ENCODE measurements around the gene LMO2.
"Not testable (repeated sequence)": the region's sequence is repeated elsewhere in the genome, so short reads cannot be mapped to it uniquely, and the experiment has no call there.

Gene LMO2

GRCh38 chr11:33844236-33844635 is 47.6 kb downstream of the LMO2 start:
- no peak for ATAC-seq
- TF ChIP-seq SNAI2 (CRISPR knock-in tag; IDR thresholded peaks at IDR 0.05), result no peak
- TF ChIP-seq TOX (CRISPR knock-in tag; IDR thresholded peaks at IDR 0.05; ENCODE audit: borderline replicate concordance), result no peak
- no peak for TF ChIP-seq ARNTL (CRISPR knock-in tag; IDR thresholded peaks at IDR 0.05; ENCODE audit: borderline replicate concordance, low read depth)
- no peak for TF ChIP-seq ZFP30 (CRISPR knock-in tag; IDR thresholded peaks at IDR 0.05)
- TF ChIP-seq CSDC2 (CRISPR knock-in tag; IDR thresholded peaks at IDR 0.05), result no peak
- no peak for TF ChIP-seq GLIS3 (CRISPR knock-in tag; IDR thresholded peaks at IDR 0.05)
- TF ChIP-seq ZNF70 (CRISPR knock-in tag; IDR thresholded peaks at IDR 0.05), result no peak

- TF ChIP-seq, protein P1, sequence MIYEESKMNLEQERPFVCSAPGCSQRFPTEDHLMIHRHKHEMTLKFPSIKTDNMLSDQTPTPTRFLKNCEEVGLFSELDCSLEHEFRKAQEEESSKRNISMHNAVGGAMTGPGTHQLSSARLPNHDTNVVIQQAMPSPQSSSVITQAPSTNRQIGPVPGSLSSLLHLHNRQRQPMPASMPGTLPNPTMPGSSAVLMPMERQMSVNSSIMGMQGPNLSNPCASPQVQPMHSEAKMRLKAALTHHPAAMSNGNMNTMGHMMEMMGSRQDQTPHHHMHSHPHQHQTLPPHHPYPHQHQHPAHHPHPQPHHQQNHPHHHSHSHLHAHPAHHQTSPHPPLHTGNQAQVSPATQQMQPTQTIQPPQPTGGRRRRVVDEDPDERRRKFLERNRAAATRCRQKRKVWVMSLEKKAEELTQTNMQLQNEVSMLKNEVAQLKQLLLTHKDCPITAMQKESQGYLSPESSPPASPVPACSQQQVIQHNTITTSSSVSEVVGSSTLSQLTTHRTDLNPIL (CRISPR knock-in tag; IDR thresholded peaks at IDR 0.05; ENCODE audit: low read depth), result no peak
- no peak for TF ChIP-seq BACH2 (CRISPR knock-in tag; IDR thresholded peaks at IDR 0.05; ENCODE audit: borderline replicate concordance)
- no peak for TF ChIP-seq ZNF70 (CRISPR knock-in tag; IDR thresholded peaks at IDR 0.05)
- TF ChIP-seq ZNF8 (CRISPR knock-in tag; IDR thresholded peaks at IDR 0.05), result no peak
- TF ChIP-seq TOX (CRISPR knock-in tag; IDR thresholded peaks at IDR 0.05; ENCODE audit: borderline replicate concordance), result no peak
- no peak for TF ChIP-seq CSDC2 (CRISPR knock-in tag; IDR thresholded peaks at IDR 0.05)
- TF ChIP-seq OSR1 (CRISPR knock-in tag; IDR thresholded peaks at IDR 0.05), result no peak
- no peak for TF ChIP-seq POU6F1 (CRISPR knock-in tag; IDR thresholded peaks at IDR 0.05; ENCODE audit: borderline replicate concordance, low read depth)
- no peak for TF ChIP-seq GLIS3 (CRISPR knock-in tag; IDR thresholded peaks at IDR 0.05)
- no peak for TF ChIP-seq CSRNP3 (CRISPR knock-in tag; IDR thresholded peaks at IDR 0.05)
- ATAC-seq, result no peak; the same call in 2 of the 3 replicates
These were observed 48.9 kb downstream of the LMO2 start for GRCh38 chr11:33843018-33843417.

DNA sequence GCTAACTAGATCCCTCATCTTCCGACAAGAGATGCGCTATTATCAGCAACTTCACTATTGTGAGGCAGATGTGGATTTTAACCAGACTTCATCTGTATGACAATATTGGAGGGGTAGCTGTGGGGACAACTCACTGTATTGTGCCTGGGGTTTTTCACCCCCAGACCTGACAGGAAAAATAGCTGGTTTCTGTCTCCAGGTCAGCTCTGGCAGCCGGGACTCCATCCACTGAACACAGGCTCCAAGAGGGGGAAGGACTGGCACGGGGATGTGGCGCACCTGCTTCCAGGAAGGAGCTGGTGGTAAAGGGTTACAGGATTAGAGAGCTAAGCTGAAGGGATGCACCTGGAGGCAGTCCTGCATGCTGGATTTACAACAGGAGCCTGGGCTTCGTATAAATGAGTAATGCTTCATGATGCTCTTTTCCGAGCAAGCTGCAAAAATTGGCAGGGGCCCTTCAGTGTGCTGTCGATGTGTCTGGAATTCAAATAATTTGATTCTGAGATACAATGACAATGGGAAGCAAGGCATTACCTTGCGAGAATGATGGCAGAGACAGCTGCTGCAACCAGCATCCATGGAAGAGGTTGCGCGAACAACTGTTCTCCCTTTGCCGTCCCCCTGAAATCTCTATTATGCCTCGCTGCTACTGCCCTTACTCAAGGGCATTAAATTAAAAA is 49.5 kb downstream of the LMO2 start:
- ATAC-seq, result no peak; the same call in 2 of the 3 replicates
- no peak for TF ChIP-seq TOX (CRISPR knock-in tag; IDR thresholded peaks at IDR 0.05; ENCODE audit: borderline replicate concordance)
- no peak for TF ChIP-seq PPARA (CRISPR knock-in tag; IDR thresholded peaks at IDR 0.05; ENCODE audit: borderline replicate concordance)
- no peak for TF ChIP-seq OSR1 (CRISPR knock-in tag; IDR thresholded peaks at IDR 0.05)
- TF ChIP-seq POU6F1 (CRISPR knock-in tag; IDR thresholded peaks at IDR 0.05; ENCODE audit: borderline replicate concordance, low read depth), result no peak
- no peak for TF ChIP-seq PATZ1 (CRISPR knock-in tag; IDR thresholded peaks at IDR 0.05; ENCODE audit: borderline replicate concordance)
- no peak for TF ChIP-seq SNAI2 (CRISPR knock-in tag; IDR thresholded peaks at IDR 0.05)
- TF ChIP-seq ZNF70 (CRISPR knock-in tag; IDR thresholded peaks at IDR 0.05), result no peak

DNA sequence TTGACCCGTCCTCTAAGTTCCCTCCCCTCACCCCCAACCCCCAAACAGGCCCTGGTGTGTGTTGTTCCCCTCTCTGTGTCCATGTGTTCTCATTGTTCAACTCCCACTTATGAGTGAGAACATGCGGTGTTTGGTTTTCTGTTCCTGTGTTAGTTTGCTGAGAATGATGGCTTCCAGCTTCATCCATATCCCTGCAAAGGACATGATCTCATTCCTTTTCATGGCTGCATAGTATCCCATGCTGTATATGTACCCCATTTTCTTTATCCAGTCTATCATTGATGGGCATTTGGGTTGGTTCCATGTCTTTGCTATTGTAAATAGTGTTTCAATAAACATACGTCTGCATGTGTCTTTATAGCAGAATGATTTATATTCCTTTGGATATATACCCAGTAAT is 53.6 kb downstream of the LMO2 start:
- not testable (repeated sequence) for ATAC-seq

DNA sequence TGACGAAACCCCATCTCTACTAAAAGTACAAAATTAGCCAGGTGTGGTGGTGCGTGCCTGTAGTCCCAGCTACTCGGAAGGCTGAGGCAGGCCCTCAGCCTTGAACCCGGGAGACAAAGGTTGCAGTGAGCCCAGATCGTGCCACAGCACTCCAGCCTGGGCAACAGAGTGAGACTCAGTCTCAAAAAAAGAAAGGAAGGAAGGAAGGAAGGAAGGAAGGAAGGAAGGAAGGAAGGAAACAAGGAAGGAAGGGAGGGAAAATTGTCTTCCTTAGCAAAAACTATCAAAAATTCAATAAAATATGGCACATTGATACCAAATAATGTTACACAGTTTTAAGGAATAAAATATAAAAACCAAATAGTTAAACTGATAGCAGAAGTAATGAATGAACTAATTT is 54.5 kb downstream of the LMO2 start:
- not testable (repeated sequence) for ATAC-seq
